Astrocyte (in vitro differentiated cells and primary cell): ENCODE results near the gene SLC27A2.

Experiments used
- CTCF ChIP-seq: IDR thresholded peaks from 2 replicates; pipeline ENCODE4 v1.5.1; 2011; ENCODE audit warnings: low read depth, mild to moderate bottlenecking, inconsistent platforms, low read length, moderate library complexity; ENCODE audit not compliant: insufficient read depth
- EZH2 ChIP-seq: IDR thresholded peaks from 2 replicates; pipeline ENCODE4 v1.6.1; 2012; ENCODE audit warnings: mild to moderate bottlenecking, low read length, inconsistent platforms; ENCODE audit not compliant: insufficient read depth

- TF ChIP-seq CTCF (no peak), EZH2 (no peak)
These were observed 93.1 kb downstream of the SLC27A2 start for GRCh38 chr15:50275091-50275490.
